A673 (cell line): ENCODE measurements around the gene COX7B.

Experiments used
- EZH2 ChIP-seq: fragments of 200-600 bp; sonication (generic); IDR thresholded peaks from 2 replicates; pipeline ENCODE4 v1.6.1; 2017; ENCODE audit warnings: borderline replicate concordance, low read depth, mild to moderate bottlenecking, mixed read lengths, antibody characterized with exemption, low read length; ENCODE audit not compliant: poor library complexity, severe bottlenecking
- TF ChIP-seq, protein P1 (sequence below): fragments of 300-800, 200-600 bp; sonication (generic); conservative IDR thresholded peaks from 2 replicates; pipeline ENCODE4 v1.5.1; 2017; ENCODE audit warnings: low read depth, mild to moderate bottlenecking, antibody characterized with exemption, low read length, moderate library complexity, mixed read lengths

- TF ChIP-seq EZH2: no peak
- TF ChIP-seq, protein P1, sequence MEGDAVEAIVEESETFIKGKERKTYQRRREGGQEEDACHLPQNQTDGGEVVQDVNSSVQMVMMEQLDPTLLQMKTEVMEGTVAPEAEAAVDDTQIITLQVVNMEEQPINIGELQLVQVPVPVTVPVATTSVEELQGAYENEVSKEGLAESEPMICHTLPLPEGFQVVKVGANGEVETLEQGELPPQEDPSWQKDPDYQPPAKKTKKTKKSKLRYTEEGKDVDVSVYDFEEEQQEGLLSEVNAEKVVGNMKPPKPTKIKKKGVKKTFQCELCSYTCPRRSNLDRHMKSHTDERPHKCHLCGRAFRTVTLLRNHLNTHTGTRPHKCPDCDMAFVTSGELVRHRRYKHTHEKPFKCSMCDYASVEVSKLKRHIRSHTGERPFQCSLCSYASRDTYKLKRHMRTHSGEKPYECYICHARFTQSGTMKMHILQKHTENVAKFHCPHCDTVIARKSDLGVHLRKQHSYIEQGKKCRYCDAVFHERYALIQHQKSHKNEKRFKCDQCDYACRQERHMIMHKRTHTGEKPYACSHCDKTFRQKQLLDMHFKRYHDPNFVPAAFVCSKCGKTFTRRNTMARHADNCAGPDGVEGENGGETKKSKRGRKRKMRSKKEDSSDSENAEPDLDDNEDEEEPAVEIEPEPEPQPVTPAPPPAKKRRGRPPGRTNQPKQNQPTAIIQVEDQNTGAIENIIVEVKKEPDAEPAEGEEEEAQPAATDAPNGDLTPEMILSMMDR: no peak
Measured at GRCh38 chrX:77922787-77923186, 23.5 kb downstream of the COX7B start.
